22Rv1 (cell line): Measurements from ENCODE around the gene FAM107B.

Experiments
- ZFX ChIP-seq: fragments of 450-650 bp; IDR thresholded peaks from 2 replicates; pipeline ENCODE4 v1.6.1; 2017; ENCODE audit warnings: antibody characterized with exemption, borderline replicate concordance
- TF ChIP-seq, protein P1 (sequence below): fragments of 450-650 bp; IDR thresholded peaks from 2 replicates; pipeline ENCODE4 v1.5.1; 2017; ENCODE audit warnings: mild to moderate bottlenecking

DNA sequence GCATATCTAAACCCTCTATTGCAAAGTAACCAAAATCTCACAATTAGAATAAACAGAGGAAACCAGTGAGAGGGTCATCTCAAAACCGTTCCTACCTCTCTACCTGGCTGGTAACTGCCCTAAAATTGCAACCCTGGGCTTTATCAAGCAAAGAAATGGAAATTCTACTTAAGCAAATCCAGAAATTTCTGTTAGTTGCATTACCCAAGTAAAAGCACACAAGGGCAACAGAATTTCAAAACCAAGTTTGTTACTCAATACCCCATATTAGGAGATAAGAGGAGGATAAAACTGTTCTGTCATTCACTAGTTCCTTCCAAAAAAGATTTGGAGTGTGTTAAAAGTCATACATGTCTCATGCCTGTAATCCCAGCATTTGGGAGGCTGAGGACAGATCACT is 195.3 kb downstream of the FAM107B start:
- no peak for TF ChIP-seq ZFX
- TF ChIP-seq, protein P1, sequence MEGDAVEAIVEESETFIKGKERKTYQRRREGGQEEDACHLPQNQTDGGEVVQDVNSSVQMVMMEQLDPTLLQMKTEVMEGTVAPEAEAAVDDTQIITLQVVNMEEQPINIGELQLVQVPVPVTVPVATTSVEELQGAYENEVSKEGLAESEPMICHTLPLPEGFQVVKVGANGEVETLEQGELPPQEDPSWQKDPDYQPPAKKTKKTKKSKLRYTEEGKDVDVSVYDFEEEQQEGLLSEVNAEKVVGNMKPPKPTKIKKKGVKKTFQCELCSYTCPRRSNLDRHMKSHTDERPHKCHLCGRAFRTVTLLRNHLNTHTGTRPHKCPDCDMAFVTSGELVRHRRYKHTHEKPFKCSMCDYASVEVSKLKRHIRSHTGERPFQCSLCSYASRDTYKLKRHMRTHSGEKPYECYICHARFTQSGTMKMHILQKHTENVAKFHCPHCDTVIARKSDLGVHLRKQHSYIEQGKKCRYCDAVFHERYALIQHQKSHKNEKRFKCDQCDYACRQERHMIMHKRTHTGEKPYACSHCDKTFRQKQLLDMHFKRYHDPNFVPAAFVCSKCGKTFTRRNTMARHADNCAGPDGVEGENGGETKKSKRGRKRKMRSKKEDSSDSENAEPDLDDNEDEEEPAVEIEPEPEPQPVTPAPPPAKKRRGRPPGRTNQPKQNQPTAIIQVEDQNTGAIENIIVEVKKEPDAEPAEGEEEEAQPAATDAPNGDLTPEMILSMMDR = no peak
